ENCODE results near the gene SCRG1. TPM values are rescaled to one million over a fixed set of nuclear protein-coding genes. Genes with fewer than 3 reads are reported as not detected.
A peak's percentile ranks its signal among the peaks of the same experiment; 100 is the strongest.

Gene SCRG1
- total RNA-seq, 4 donors from 2014 or later: 1.1 to 2.7 (median 1.8) TPM

DNA sequence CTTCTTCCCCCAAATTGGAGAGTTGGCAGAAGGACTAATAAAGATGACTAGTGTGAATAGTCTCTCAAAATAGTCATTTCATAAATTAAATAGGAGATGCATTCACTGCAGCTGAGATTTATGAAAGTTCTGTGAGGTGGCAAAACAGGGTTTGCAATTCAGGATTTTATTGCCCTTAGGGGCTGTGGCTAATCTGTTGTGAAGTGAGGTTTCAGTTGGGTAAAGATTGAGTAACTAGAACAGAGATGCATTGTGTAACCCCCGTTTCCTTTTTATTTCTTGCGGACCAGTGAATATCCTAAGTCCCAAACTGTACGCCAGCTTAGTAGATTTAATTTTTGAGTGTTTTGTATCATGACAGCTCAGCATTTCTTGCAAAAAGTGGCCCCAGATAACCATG lies 16.2 kb upstream of the SCRG1 start:
- 60 to 69% methylated on average over 1 to 3 of the region's 3 CpGs for WGBS, 2 donors (ENCODE audit: low coverage in 1 of 2)
- H3K27me3 ChIP-seq: no peaks in the 10 kb centered on the region
- H3K27ac ChIP-seq: peak overlapping the region in 3 of 4 donors; percentile 24 to 53 (median 25)
- H3K4me3 ChIP-seq: no peak overlapping the region
- no peaks in the 10 kb centered on the region for H3K9me3 ChIP-seq
- TF ChIP-seq EP300 (IDR thresholded peaks at IDR 0.05) (no peak), POLR2A (IDR thresholded peaks at IDR 0.05) (no peak), POLR2AphosphoS5 (IDR thresholded peaks at IDR 0.05) (no peak)
- TF ChIP-seq, protein P1, sequence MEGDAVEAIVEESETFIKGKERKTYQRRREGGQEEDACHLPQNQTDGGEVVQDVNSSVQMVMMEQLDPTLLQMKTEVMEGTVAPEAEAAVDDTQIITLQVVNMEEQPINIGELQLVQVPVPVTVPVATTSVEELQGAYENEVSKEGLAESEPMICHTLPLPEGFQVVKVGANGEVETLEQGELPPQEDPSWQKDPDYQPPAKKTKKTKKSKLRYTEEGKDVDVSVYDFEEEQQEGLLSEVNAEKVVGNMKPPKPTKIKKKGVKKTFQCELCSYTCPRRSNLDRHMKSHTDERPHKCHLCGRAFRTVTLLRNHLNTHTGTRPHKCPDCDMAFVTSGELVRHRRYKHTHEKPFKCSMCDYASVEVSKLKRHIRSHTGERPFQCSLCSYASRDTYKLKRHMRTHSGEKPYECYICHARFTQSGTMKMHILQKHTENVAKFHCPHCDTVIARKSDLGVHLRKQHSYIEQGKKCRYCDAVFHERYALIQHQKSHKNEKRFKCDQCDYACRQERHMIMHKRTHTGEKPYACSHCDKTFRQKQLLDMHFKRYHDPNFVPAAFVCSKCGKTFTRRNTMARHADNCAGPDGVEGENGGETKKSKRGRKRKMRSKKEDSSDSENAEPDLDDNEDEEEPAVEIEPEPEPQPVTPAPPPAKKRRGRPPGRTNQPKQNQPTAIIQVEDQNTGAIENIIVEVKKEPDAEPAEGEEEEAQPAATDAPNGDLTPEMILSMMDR (IDR thresholded peaks at IDR 0.05): no peak
- H3K4me1 ChIP-seq: peaks cover 0 to 15% (median 0%) of the 10 kb centered on the region in 3 donors
- H3K36me3 ChIP-seq: peaks cover 0 to 37% of the 10 kb centered on the region in 2 donors
- ATAC-seq: peak; percentile 42

DNA sequence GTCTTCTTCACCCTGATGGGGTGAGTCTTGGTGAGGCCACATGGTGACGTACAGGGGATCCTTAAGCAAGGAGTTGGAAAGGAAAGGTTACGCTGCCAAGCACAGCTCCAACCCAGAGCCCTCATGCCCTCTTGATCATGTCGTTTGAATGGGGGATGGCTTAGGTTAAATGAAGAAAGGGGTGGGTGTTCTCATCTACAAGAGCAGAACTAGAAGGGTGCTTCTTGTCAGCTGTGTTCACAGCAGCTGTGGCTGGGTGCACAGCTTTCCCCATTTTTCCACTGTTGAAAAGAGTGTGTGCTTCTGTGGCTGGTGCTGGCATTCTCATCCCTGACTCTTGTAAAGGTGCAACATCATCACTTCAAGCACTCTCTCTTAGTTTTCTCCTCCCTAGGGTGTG lies 15.5 kb upstream of the SCRG1 start:
- Histone ChIP-seq H3K27me3 (no peaks in the 10 kb centered on the region), H3K4me1 (peaks cover 0 to 14% (median 0%) of the 10 kb centered on the region in 3 donors), H3K4me3 (no peak overlapping the region), H3K27ac (peak overlapping the region in 2 of 4 donors; percentile 24 to 47), H3K36me3 (peaks cover 0 to 41% of the 10 kb centered on the region in 2 donors), H3K9me3 (no peaks in the 10 kb centered on the region)
- ATAC-seq: no peak
- TF ChIP-seq, protein P1 (IDR thresholded peaks at IDR 0.05): no peak
- TF ChIP-seq POLR2AphosphoS5 (IDR thresholded peaks at IDR 0.05): no peak
- TF ChIP-seq POLR2A (IDR thresholded peaks at IDR 0.05): no peak
- WGBS, 2 donors (ENCODE audit: low coverage in 1 of 2): 85% methylated on average over 2 of the region's 3 CpGs; no CpG with 5 or more reads in 1 of the 2 donors

DNA sequence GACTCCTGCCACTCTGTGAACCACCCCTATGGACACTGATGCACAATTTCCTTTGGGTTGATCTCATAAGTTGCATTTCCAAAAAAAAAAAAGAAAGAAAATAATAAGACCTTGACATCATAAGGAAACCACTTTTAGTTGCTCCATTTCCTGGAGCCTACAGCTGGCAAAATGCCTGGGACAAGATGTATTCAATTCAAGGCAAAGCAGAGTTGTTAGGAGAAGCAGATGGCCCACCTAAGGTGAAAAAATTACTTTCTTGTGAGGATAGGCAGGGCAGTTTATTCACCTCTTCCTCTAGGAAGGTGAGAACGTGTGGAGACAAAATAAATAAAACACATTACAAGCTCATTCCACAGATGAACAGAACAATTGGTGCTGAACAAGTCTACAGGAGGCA lies 14.1 kb upstream of the SCRG1 start:
- H3K27me3 ChIP-seq: no peaks in the 10 kb centered on the region
- TF ChIP-seq POLR2A (IDR thresholded peaks at IDR 0.05): no peak
- no peak for TF ChIP-seq POLR2AphosphoS5 (IDR thresholded peaks at IDR 0.05)
- H3K9me3 ChIP-seq: no peaks in the 10 kb centered on the region
- peaks cover 0 to 14% (median 0%) of the 10 kb centered on the region in 3 donors for H3K4me1 ChIP-seq
- no peak for ATAC-seq
- no peak overlapping the region for H3K4me3 ChIP-seq
- no peak overlapping the region for H3K27ac ChIP-seq
- peaks cover 0 to 33% of the 10 kb centered on the region in 2 donors for H3K36me3 ChIP-seq
- WGBS, 2 donors (ENCODE audit: low coverage in 1 of 2): 33 to 90% methylated on average over 1 of the region's 1 CpG

DNA sequence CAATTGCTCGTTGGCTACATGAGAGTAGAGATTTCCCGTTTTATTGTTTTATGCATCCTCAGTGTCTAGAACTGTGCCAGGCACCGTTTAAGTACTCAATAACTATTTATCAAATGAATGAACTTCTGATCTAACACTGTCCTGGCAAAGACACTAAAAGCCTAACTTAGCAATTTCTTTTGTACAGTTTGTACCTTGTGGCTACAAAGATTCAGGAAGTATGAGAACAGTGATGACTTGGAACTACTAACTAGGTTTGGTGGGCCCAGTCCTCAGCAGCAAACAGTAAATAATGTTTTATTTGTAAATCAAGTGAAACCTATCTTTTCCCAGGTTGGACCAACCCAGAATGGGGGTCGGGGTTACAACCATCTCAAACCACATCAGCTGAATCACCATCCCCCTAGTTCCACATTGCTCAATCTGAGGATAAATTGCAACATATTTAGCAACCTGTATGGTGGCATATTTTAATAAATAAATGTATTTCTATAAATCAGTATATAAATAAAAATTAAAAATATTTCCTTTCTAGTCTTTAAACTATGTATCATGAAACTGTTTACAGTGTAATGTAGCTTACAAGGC lies 12.3 kb upstream of the SCRG1 start:
- ATAC-seq: peak; percentile 48
- peaks cover 0 to 30% of the 10 kb centered on the region in 2 donors for H3K36me3 ChIP-seq
- H3K9me3 ChIP-seq: no peaks in the 10 kb centered on the region
- H3K4me1 ChIP-seq: peaks cover 0 to 11% (median 0%) of the 10 kb centered on the region in 3 donors
- TF ChIP-seq EP300 (IDR thresholded peaks at IDR 0.05) (no peak), POLR2AphosphoS5 (IDR thresholded peaks at IDR 0.05) (no peak)
- H3K27ac ChIP-seq: peak overlapping the region in 2 of 4 donors; percentile 27 to 28
- 59 to 66% methylated on average over 4 of the region's 4 CpGs for WGBS, 2 donors (ENCODE audit: low coverage in 1 of 2)
- no peak overlapping the region for H3K4me3 ChIP-seq
- H3K27me3 ChIP-seq: no peaks in the 10 kb centered on the region

DNA sequence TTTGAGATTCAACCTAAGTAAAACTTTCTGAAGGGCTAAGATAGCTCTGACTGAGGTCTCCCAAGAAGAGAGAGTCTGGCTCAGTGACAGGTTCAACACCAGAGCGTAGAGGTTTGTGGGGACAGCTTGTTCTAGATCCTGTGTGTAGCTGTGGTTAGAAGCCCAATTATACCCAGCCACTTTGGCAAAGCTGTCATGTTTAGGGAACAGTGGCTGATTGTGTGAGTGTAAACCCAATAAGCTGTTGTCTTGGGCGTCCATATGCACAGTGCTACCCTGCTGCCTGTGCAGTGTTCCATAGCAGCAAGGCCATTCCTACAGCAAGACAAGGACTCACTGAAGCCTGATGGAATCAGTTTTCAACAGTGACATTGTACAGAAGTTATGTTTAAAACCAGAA lies 11.2 kb upstream of the SCRG1 start:
- ATAC-seq: no peak
- Histone ChIP-seq H3K27me3 (no peaks in the 10 kb centered on the region), H3K36me3 (peaks cover 0 to 41% of the 10 kb centered on the region in 2 donors), H3K27ac (peak overlapping the region in 2 of 4 donors; percentile 27 to 28), H3K9me3 (no peaks in the 10 kb centered on the region), H3K4me1 (peaks cover 0 to 5% (median 0%) of the 10 kb centered on the region in 3 donors), H3K4me3 (no peak overlapping the region)
- 100% methylated on average over 1 of the region's 2 CpGs; no CpG with 5 or more reads in 1 of the 2 donors for WGBS, 2 donors (ENCODE audit: low coverage in 1 of 2)
- no peak for TF ChIP-seq POLR2AphosphoS5 (IDR thresholded peaks at IDR 0.05)
- TF ChIP-seq EP300 (IDR thresholded peaks at IDR 0.05): no peak
- no peak for TF ChIP-seq POLR2A (IDR thresholded peaks at IDR 0.05)
- TF ChIP-seq, protein P1 (IDR thresholded peaks at IDR 0.05): no peak
